ENCODE data around the gene FANCF. TPM values are rescaled to one million over a fixed set of nuclear protein-coding genes. Genes with fewer than 3 reads are reported as not detected.

The FANCF gene
- polyA plus RNA-seq, 1 of the 3 experiments (the other 2 are of a cell fraction), result 4.3 TPM

- Histone ChIP-seq H3K27ac (ENCODE audit: low read depth in 2 of 2, low read length in 1 of 2) (no peak overlapping the region), H3K4me1 (ENCODE audit: control insufficient read depth in 1 of 2, insufficient read depth in 2 of 2, low read depth in 1 of 2, low read length in 1 of 2) (no peaks in the 10 kb centered on the region), H3K36me3 (replicated peaks in 1 of 2; ENCODE audit: control insufficient read depth in 1 of 2, insufficient read depth in 2 of 2, low read length in 1 of 2) (no peaks in the 10 kb centered on the region), H2AFZ (ENCODE audit: low read depth) (no peak overlapping the region), H3K4me2 (no peak overlapping the region), H3K79me2 (ENCODE audit: insufficient read depth) (no peaks in the 10 kb centered on the region), H4K20me1 (ENCODE audit: insufficient read depth) (no peaks in the 10 kb centered on the region), H3F3A (replicated peaks; ENCODE audit: insufficient read depth) (no peaks in the 10 kb centered on the region), H3K9me3 (no peaks in the 10 kb centered on the region), H3K9ac (no peak overlapping the region), H3K9me2 (no peaks in the 10 kb centered on the region), H3K27me3 (ENCODE audit: insufficient read depth) (no peaks in the 10 kb centered on the region), H3K4me3 (ENCODE audit: low read depth in 2 of 2, low read length in 1 of 2) (no peak overlapping the region)
- no peak for DNase-seq
- ChIA-PET CTCF (interaction anchor here (1.2 kb wide), 2 partner anchors 10 to 11 kb away, joined by 3 to 4 read pairs; no protein-coding TSS in a partner anchor), POLR2A (no interaction called here)
- WGBS (ENCODE audit: low lambda C conversion rate), result 11% methylated on average over 2 of the region's 2 CpGs
- TF ChIP-seq MXI1 (IDR thresholded peaks at IDR 0.05; ENCODE audit: low read depth, low read length) (no peak), FOSL2 (IDR thresholded peaks at IDR 0.05; ENCODE audit: borderline replicate concordance, low read depth) (no peak), EZH2phosphoT487 (IDR thresholded peaks at IDR 0.05; ENCODE audit: borderline replicate concordance, low read depth) (no peak), SIN3A (IDR thresholded peaks at IDR 0.05; ENCODE audit: borderline replicate concordance, low read depth, low read length) (no peak), RCOR1 (IDR thresholded peaks at IDR 0.05; ENCODE audit: low read length) (no peak), TAF1 (IDR thresholded peaks at IDR 0.05; ENCODE audit: borderline replicate concordance, low read depth, low read length) (no peak), MEF2A (IDR thresholded peaks at IDR 0.05; ENCODE audit: borderline replicate concordance, low read depth) (no peak), GATA2 (CRISPR knock-in tag; IDR thresholded peaks at IDR 0.05) (no peak), FOXJ3 (CRISPR knock-in tag; IDR thresholded peaks at IDR 0.05) (no peak), NFIC (IDR thresholded peaks at IDR 0.05; ENCODE audit: borderline replicate concordance) (no peak), TEAD4 (IDR thresholded peaks at IDR 0.05; ENCODE audit: borderline replicate concordance, insufficient read depth) (no peak), RXRA (IDR thresholded peaks at IDR 0.05; ENCODE audit: borderline replicate concordance, low read depth) (no peak), RFX5 (IDR thresholded peaks at IDR 0.05; ENCODE audit: low read length) (no peak), FOXM1 (IDR thresholded peaks at IDR 0.05; ENCODE audit: low read depth) (no peak), NRF1 (IDR thresholded peaks at IDR 0.05; ENCODE audit: low read depth, low read length) (no peak)
Observed at GRCh38 chr11:22577854-22578253, 47.8 kb downstream of the FANCF start.

Other genes with a start within 250 kb of the FANCF start
- gene GAS2, start 40.8 kb upstream of the FANCF start, polyA plus RNA-seq (2012; rRNA removed), result 0.68 and 0.72 TPM in 2 replicates
- 6.0 and 6.2 TPM in 2 replicates for gene SVIP, start 204.0 kb upstream of the FANCF start, polyA plus RNA-seq (2012; rRNA removed)
- gene CCDC179, start 234.7 kb upstream of the FANCF start, polyA plus RNA-seq (2012; rRNA removed), result not detected in 2 replicates